ENCODE measurements around the gene TULP4.
"Not testable (repeated sequence)": the region's sequence is repeated elsewhere in the genome, so short reads cannot be mapped to it uniquely, and the experiment has no call there.

Gene TULP4

DNA sequence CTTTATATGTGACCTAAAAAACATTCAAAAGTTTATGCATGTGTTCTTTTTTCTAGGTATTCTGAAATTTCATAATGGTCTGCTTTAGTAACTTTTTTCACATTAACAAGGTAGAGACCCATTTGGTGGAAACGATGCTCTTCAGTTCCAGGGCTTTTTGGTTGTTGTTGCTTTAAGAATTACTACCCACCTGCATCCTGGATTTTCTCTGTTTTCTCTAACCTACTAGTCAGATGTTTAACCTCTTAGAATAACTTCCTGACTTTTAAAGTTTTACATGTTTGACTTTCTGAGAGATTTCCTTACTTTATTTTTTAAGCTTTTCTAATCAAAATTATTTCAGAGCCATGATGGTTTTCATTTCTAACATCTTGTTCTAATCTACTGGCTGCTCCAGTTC, 14.9 kb downstream of the TULP4 start:
- no peak for DNase-seq (ENCODE audit: low read depth in 2 of 2)

DNA sequence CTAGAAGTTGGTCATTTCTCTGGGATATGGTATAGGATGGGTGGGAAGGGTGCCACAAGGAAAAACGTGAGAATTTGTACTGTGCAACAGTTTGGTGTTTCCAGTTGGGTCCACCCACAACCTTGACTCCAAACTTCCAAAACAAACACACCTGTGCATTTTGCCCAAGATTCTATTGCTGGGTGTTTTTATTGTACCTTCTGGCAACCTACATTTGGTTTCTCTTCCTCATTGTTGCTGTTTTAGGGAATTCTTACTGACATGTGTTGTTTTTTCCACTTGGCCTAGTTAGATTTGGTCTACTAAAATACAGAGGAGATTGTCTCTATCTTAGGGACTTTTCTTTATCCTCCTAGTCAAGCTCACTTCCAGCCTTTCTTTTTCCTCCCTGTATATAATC, 16.7 kb downstream of the TULP4 start:
- no peak for DNase-seq (ENCODE audit: low read depth in 2 of 2)

DNA sequence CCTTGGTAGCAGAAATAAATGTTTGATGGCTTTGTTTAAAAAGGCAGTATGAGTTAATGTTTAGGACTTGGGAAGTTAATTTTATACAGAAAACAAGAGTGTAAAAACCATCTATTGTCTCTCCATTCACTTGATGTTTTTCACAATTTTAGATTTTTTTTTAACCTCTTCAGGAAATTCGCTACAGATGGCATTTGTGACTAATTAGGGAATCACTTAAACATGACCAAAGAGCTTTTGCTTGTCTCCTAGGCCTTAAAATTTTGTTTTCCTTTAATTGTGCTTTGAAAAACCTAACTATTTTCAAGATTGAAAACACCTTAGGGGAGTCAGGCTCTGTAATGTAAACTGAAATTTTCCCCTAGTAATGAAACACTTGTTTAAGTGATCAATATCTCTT, 17.3 kb downstream of the TULP4 start:
- DNase-seq (ENCODE audit: low read depth in 2 of 2) = no peak

DNA sequence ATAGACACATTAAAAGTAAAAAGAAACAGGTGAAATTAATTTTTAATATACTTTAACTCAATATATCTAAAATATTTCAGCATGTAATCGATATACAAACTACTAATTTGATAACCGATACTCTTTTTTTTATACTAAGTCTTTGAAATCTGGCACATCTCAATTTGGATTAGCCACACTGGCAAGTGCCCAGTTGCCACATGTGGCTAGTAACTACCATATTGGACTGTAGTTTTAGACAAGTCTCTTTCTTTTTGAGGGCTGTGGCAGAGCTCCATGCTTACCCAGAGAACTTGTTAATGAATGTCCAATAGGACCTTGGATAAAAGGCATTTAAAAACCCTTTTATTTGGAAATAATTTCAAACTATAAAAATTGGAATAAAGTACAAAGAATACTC, 17.8 kb downstream of the TULP4 start:
- no peak for DNase-seq (ENCODE audit: low read depth in 2 of 2)

DNA sequence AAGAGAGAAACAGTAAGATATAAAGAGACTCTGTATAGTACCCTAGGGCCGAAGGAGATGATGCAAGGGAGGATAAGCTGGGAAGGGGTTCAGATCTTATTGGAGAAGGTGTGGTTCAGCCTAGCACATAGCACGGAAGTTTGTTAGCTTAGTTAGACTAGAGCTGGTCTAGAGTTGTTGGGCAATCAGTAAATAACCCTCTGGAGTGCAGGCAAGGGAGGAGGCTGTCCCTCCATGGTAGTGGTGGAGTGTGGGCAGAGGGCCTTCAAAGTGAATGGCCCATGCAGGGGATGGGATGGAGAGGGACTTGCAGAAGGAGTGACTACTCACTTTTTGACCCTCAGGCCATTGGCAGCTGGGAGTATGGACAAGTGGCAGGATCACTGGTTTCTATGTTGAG, 20.0 kb downstream of the TULP4 start:
- DNase-seq (ENCODE audit: low read depth in 2 of 2) = no peak

DNA sequence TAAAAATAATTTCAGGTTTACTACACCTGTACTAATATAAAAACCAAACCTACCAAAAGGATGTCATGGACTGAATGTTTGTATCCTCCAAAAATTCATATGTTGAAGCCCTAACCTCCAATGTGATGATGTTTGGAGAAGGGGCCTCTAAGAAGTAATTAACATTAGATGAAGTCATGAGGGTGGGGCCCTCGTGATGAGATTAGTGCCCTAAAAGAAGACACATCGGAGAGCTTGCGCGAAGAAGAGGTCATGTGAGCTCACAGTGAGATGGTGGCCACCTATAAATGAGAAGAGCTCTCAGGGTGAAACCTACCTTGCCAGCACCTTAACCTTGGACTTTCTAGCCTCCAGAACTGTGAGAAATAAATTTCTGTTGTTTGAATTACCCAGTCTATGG, 20.8 kb downstream of the TULP4 start:
- DNase-seq (ENCODE audit: low read depth in 2 of 2) = no peak

DNA sequence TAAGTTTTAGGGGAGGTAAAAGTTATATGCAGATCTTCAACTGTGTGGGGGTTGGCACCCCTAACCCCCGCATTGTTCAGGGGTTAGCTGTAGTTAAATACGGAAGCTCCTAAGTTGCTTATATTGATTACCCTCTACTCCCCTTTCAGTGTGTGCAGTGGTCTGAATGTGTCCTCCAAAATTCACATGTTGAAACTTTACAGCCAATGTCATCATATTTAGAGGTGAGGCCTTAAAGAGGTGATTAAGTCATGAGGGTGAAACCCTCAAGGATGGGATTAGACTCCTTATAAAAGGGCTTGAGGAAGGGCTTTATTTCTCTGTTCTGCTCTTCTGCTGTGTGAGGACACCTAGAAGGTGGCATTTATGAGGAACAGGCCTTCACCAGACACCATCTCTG, 22.3 kb downstream of the TULP4 start:
- no peak for DNase-seq (ENCODE audit: low read depth in 2 of 2)

DNA sequence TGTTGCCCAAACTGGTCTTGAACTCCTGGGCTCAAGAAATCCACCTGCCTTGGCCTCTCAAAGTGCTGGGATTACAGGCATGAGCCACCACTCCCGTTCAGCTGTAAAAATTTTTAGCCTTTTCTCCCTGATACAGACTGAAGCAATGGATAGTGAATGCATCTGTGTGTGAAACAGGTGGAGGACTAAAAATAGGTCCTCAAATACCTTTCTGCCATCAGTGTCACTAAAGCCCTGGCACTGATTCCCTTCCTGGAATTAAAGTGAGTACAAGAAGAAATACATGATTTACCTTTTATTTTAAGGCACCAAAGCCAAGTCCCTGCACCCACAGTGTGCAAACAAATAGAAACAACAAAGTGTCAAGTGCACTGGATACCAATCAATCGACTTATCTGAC, 25.1 kb downstream of the TULP4 start:
- no peak for DNase-seq (ENCODE audit: low read depth in 2 of 2)

DNA sequence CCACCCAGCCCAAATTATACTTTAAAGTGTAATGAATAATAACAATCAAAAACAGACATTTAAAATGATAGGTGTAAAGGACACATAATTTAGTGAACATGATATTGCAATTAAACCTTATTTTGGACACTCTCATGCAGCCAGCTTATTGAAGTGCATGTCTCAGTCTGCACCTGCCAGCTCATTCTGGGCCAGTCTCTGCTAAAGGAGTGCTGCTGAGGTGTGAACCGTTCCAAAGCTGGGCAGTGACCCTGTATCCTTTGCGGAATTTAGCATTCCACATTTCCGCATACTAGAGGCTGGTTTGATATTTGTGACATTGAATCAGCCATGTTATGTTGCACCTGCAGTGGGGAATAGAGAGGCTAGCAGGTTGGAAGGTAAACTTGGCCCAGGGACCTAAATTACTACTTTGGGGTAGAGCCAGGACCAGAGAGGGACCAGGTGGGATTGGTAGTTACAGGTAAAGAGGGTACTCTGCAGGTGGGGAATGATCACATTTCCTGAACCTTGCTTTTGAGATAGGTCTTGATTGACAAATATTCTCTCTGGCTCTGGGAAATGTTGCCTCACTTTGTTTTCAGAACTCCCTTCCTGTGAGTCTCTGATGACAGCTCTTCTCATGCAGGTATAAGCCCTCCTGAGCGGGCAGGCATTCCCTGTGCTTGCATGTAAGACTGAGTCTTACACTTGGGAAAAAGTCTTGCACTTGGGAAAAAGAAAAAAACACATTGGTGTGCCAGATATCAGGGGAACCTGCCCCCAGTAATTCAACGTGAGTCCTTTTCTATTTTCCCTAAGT, 26.2 kb downstream of the TULP4 start:
- DNase-seq (ENCODE audit: low read depth in 2 of 2) = no peak

DNA sequence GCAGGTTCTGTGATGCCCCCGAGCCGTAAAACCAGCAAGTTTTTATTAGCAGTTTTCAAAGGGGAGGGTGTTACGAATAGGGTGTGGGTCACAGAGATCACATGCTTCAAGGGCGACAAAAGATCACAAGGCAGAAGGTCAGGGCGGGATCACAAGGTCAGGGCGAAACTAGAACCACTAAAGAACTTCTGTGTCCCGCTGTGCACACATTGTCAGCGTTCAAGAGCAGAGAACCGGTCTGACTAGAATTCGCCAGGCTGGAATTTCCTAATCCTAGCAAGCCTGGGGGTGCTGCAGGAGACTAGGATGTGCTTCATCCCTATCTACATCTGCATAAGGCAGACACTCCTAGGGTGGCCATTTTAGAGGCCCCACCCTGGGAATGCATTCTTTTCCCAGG, 26.9 kb downstream of the TULP4 start:
- DNase-seq (ENCODE audit: low read depth in 2 of 2) = not testable (repeated sequence)

DNA sequence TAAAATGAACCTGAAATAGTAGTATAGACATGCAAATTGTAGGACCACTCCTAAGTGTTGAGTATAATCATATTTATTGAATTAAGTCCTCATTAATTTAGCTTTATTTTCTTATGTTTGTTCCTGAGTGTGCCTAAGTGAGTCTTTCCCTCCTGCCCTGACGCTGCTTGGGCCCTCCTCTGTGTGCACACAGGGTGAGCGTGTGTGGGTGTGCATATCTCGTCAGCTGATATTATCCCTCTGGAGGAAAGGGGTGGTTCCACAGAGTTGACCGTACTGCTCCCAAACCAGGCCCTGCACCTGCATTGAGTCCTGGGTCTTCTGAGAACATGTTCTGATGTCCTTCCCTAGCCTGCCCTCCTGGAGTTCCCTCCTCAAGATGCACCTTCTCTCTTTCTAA, 28.0 kb downstream of the TULP4 start:
- DNase-seq (ENCODE audit: low read depth in 2 of 2) = no peak

DNA sequence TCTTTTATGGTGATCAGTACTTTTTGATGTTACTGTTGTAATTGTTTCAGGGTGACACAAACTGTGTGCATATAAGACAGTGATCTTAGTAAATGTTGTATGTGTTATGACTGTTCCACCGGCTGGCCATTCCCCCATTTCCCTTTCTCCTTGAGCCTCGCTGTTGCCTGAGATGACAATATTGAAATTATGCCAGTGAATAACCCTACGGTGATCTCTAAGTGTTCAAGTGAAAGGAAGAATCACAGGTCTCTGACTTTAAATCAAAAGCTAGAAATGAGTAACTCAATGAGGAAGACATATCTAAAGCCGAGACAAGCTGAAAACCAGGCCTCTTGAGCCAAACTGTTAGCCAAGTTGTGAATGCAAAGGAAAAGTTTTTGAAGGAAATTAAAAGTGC, 32.3 kb downstream of the TULP4 start:
- DNase-seq (ENCODE audit: low read depth in 2 of 2) = no peak

DNA sequence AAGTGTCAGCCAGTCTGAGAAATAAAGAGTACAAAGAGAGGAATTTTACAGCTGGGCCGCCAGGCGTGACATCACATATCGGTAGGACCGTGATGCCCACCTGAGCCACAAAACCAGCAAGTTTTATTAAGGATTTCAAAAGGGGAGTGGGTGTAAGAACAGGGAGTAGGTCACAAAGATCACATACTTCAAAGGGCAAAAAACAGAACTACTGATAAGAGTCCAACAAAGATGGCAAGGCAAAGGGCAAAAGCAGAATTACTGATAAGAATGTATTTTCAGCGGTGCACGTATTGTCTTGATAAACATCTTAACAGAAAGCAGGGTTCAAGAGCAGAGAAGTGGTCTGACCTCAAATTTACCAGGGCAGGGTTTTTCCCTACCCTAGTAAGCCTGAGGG, 33.2 kb downstream of the TULP4 start:
- DNase-seq (ENCODE audit: low read depth in 2 of 2) = not testable (repeated sequence)

DNA sequence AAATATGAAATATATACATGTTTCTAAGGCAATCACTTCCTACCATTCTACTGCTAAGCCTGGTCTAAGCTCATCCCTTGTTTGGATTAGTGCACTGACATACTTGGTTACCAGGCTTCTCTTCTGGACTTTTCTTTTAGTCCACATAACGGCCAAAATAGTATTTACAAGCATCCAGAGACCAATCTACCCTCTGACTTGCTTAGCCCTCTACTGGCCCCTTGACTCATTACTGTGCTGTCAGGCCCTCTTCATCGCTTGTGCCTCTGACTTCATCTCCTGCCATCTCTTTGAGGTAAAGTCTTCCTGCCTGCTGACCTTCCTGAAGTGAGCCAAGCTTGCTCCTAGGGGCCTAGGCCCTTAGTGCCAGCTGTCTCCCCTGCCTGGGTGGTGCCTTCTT, 35.1 kb downstream of the TULP4 start:
- DNase-seq (ENCODE audit: low read depth in 2 of 2) = no peak

DNA sequence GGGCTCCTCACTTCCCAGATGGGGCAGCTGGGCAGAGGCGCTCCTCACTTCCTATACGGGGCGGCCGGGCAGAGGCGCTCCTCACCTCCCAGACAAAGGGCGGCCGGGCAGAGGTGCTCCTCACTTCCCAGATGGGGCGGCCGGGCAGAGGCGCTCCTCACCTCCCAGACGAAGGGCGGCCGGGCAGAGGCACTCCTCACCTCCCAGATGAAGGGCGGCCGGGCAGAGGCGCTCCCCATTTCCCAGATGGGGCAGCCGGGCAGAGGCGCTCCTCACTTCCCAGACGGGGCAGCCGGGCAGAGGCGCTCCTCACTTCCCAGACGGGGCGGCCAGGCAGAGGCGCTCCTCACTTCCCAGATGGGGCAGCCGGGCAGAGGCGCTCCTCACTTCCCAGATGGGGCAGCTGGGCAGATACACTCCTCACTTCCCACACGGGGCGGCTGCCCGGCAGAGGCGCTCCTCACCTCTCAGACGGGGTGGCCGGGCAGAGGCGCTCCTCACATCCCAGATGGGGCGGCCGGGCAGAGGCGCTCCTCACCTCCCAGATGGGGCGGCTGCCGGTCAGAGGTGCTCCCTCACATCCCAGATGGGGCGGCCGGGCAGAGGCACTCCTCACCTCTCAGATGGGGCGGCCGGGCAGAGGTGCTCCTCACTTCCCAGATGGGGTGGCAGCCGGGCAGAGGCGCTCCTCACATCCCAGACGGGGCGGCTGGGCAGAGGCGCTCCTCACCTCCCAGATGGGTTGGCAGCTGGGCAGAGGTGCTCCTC, 36.7 kb downstream of the TULP4 start:
- not testable (repeated sequence) for DNase-seq (ENCODE audit: low read depth in 2 of 2)

DNA sequence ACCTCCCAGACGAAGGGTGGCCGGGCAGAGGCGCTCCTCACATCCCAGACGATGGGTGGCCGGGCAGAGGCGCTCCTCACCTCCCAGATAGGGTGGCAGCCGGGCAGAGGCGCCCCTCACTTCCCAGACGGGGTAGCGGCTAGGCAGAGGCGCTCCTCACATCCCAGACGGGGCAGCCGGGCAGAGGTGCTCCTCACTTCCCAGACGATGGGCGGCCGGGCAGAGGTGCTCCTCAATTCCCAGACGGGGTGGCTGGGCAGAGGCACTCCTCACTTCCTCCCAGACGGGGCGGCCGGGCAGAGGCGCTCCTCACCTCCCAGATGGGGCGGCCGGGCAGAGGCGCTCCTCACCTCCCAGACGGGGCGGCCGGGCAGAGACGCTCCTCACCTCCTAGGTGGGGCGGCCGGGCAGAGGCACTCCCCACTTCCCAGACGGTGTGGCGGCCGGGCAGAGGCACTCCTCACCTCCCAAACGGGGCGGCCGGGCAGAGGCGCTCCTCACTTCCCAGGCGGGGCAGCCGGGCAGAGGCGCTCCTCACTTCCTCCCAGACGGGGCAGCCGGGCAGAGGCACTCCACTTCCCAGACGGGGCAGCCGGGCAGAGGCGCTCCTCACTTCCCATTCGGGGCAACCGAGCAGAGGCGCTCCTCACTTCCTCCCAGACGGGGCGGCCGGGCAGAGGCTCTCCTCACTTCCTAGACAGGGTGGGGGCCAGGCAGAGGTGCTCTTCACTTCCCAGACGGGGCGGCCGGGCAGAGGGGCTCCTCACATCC, 37.4 kb downstream of the TULP4 start:
- not testable (repeated sequence) for DNase-seq (ENCODE audit: low read depth in 2 of 2)

DNA sequence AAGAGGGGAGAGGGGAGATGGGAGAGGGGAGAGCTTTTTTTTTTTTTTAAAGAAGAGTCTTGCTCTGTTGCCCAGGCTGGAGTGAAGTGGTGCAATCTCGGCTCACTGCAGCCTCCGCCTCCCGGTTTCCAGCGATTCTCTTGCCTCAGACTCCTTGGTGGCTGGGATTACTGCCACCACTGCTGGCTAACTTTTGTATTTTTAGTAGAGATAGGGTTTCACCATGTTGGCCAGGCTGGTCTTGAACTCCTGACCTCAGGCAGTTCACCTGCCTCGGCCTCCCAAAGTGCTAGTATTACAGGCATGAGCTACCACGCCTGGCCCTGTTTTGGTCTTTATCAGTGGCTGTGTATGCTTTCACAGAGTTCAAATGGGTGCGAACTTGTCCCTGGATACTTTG, 38.5 kb downstream of the TULP4 start:
- DNase-seq (ENCODE audit: low read depth in 2 of 2) = not testable (repeated sequence)

DNA sequence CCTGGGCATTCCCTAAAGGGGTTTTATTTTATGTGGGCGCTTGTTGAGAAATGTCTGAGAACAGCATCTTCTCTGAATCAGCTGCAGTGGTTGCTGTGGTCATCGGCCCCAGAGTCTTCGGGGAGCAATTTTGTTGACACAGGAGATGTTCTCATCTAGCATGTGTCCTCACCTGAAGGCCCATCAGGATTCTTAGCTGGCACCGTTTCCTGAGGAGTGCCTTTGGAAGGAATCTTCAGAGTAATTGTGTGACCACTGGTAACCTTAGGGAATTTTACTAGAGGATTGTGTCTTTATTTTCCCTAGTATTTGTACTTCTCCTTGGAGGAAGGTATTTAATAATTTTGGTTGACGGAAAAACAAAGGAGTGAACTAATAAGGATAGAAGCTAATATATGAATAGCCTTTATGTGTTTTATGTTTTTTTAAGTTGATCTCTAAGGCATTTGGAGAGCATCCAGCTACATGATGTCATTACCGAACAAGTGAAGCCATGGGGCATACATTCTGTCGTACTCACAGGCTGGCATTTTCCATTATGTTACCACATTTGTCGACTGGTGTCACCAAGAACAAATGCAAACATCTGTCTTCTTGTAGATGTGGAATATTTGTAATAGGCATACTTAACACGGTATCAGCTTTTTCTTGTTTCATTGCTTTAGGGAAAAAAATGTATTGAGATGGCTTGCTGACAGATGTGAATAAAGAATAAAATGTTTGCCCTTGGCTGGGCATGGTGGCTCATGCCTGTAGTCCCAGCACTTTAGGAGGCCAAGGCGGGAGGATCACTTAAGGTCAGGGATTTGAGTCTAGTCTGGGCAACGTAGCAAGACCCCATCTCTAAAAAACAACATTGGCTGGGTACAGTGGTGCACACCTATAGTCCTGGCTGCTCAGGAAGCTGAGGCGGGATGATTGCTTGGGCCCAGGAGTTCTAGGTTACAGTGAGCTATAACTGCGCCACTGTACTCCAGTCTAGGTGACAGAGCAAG, 41.9 kb downstream of the TULP4 start:
- no peak for DNase-seq (ENCODE audit: low read depth in 2 of 2)

DNA sequence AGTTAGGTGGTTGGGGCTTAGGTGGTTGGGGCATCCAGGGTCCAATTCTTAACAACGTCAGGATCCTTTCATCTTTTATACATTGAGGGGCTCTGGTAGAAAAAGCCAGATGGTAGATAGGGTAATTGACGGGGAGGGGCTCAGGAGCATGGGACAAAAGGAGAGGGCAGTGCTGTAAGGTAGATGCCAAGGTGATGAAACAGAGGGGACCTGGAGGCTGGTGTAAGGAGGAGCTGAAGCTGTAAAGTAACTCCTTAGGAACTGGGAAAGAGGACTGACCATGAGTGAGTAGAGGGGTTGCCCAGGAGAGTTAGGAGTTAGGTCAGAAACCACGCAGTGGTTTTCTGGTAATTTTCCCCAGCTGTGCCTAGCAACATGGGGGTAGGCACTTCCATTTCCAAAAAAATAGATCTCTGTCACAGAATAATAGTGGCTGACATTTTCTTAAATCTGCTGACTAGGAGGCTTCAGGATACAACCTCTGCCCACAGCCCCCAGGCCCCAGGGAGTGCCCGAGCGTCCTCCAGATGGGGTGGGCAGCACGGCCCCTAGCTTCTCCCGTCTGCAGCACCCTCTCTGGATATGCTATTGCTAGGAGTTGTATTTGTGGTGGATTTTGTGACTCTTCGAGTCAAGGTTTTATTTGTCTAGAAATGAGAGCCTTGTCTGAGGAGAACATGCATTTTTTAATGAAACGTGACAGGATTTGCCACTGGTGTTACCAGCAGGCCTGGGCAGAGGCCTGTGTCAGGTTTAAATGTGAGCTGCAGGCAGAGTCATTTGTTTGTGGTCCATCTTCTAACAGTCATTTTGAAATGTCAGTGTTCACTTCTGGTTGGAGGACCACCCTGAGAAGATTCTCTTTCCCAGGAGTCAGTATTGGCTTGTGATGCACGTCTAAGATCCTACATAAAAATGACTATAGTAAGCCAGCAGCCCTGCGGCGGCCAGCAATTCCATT, 44.6 kb downstream of the TULP4 start:
- DNase-seq (ENCODE audit: low read depth in 2 of 2) = no peak

DNA sequence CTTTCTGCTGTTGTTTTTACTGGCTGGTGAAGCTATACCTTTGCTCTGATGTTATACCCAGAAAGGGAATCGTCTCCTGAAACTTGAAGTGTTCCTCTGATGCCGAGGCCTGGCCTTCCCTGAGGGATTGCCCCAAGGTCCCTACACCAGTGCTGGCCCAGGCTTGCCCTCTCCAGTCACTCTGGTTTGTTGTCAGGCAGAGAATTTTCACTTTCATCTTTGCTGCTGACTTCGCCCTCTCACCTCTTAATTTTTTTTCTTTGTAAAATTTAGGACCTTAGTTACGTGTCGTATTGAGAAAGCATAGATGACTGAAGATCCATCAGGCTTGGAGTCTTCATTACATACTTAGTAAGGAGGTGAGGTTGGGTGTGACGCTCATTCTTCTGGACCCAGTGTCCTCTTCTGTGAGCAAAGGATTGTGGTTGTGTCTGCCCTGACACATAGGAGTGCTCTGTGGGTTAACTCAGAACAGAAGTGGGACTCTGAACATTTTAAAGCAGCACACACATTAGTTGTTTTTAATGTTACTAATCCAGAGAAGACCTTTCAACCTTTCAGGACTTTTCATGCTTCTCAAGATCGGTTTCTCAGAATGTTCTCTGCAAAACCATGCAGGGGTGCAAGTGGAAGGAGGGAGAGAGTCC, 45.4 kb downstream of the TULP4 start:
- DNase-seq (ENCODE audit: low read depth in 2 of 2) = no peak
